Right lobe of liver (tissue), 4 donors: Measurements from ENCODE around the gene ZNF75A.

Source experiments
- POLR2A ChIP-seq: fragments of 450-650 bp; IDR thresholded peaks from one replicate; pipeline ENCODE4 v1.6.1; 2017; ENCODE audit warnings: antibody characterized with exemption, mild to moderate bottlenecking
- TF ChIP-seq, protein P1 (sequence below), 4 donors: fragments of 200-600 bp in 3 of 4; fragments of 450-650 bp in 1 of 4; IDR thresholded peaks; one replicate each; pipeline versions ENCODE4 v1.5.1 to v1.8.0; 2016 to 2022; ENCODE audit warnings: antibody characterized with exemption in 4 of 4, mild to moderate bottlenecking in 2 of 4
- donor health status: DM: no; HTN: no; CAD: no.
- donor health status: DM: no; HTN: no; CAD: no.
- donor health status: DM: no; HTN: yes; CAD: no.

DNA sequence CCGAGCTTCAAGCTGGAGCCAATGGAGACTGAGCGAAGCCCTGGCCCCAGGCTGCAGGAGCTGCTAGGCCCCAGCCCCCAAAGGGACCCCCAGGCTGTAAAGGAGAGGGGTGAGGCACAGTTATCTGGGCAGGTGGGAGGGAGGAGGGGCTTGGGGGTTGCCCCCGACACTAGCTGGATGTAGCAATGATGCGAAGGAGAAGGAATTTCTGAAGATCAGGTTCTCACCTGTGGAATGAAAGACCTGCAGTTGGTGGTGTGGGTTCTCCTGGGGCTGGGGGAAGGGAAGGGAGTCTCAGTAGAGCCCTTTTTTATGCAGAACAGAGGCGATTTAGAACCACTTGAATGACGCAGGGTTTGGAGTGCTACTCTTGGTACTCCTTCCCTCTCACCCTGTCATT is 20.2 kb upstream of the ZNF75A start:
- TF ChIP-seq, protein P1, sequence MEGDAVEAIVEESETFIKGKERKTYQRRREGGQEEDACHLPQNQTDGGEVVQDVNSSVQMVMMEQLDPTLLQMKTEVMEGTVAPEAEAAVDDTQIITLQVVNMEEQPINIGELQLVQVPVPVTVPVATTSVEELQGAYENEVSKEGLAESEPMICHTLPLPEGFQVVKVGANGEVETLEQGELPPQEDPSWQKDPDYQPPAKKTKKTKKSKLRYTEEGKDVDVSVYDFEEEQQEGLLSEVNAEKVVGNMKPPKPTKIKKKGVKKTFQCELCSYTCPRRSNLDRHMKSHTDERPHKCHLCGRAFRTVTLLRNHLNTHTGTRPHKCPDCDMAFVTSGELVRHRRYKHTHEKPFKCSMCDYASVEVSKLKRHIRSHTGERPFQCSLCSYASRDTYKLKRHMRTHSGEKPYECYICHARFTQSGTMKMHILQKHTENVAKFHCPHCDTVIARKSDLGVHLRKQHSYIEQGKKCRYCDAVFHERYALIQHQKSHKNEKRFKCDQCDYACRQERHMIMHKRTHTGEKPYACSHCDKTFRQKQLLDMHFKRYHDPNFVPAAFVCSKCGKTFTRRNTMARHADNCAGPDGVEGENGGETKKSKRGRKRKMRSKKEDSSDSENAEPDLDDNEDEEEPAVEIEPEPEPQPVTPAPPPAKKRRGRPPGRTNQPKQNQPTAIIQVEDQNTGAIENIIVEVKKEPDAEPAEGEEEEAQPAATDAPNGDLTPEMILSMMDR (IDR thresholded peaks at IDR 0.05), result no peak
- no peak for TF ChIP-seq POLR2A
